Mesodermal cell (in vitro differentiated cells): ENCODE data around the gene PPM1D.

Source experiments
- H3K27ac ChIP-seq: 2 replicates; pipeline ENCODE4 v1.7.0; 2013; ENCODE audit warnings: mild to moderate bottlenecking, low read depth, low read length, moderate library complexity; ENCODE audit not compliant: severe bottlenecking
- H3K36me3 ChIP-seq: 2 replicates; pipeline ENCODE4 v1.7.1; 2013; ENCODE audit warnings: mild to moderate bottlenecking, low read length, moderate library complexity; ENCODE audit not compliant: control insufficient read depth, insufficient read depth
- H3K4me1 ChIP-seq: one replicate; pipeline ENCODE4 v1.7.1; 2013; ENCODE audit warnings: mild to moderate bottlenecking, low read length; ENCODE audit not compliant: insufficient read depth, control insufficient read depth, poor library complexity, severe bottlenecking
- H3K4me3 ChIP-seq: 2 replicates; pipeline ENCODE4 v1.7.0; 2013; ENCODE audit warnings: low read length, control low read depth, mild to moderate bottlenecking; ENCODE audit not compliant: insufficient read depth, poor library complexity, severe bottlenecking; ENCODE audit errors: extremely low read depth
- H3K9me3 ChIP-seq: 2 replicates; pipeline ENCODE4 v1.7.1; 2013; ENCODE audit warnings: mild to moderate bottlenecking, low read length, moderate library complexity; ENCODE audit not compliant: control insufficient read depth
- WGBS, 2 experiments: methylation state at CpG; one replicate each; pipeline ENCODE4 v1.1.5; 2013; ENCODE audit warnings: missing lambda C conversion rate in 2 of 2; ENCODE audit not compliant: insufficient coverage in 2 of 2; 5-methylcytosine and 5-hydroxymethylcytosine counted together

Gene PPM1D

GRCh38 chr17:60618854-60619526, 19.0 kb downstream of the PPM1D start:
- Histone ChIP-seq H3K9me3 (no peaks in the 10 kb centered on the region), H3K4me3 (no peak overlapping the region), H3K27ac (no peak overlapping the region), H3K4me1 (peaks cover 12% of the 10 kb centered on the region), H3K36me3 (peaks cover 18% of the 10 kb centered on the region)
- WGBS, 2 experiments: no CpG with 5 or more reads among the region's 3 CpGs

DNA sequence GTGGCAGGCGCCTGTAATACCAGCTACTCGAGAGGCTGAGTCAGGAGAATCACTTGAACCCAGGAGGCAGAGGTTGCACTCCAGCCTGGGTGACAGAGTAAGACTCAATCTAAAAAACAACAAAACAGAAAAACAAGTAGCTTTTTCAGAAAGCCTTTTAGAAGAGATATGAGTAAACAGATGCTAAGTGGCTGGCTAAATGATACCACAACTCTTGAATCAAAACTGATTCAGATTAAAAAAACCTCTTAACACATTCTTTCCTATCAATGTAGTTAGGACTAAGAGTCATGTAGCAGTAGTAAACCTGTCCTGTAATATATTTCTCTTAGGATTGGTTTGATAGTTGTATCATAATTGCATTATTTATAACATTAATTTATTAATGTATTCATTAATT, 23.0 kb downstream of the PPM1D start:
- H3K4me3 ChIP-seq: no peak overlapping the region
- H3K4me1 ChIP-seq: peaks cover 6% of the 10 kb centered on the region
- no peak overlapping the region for H3K27ac ChIP-seq
- peaks cover 24% of the 10 kb centered on the region for H3K36me3 ChIP-seq
- no peaks in the 10 kb centered on the region for H3K9me3 ChIP-seq
- WGBS, 2 experiments: 100% methylated on average over 1 to 2 of the region's 2 CpGs

GRCh38 chr17:60623415-60623814, 23.4 kb downstream of the PPM1D start:
- WGBS, 2 experiments: 97 to 98% methylated on average over 5 to 6 of the region's 9 CpGs
- no peak overlapping the region for H3K4me3 ChIP-seq
- peaks cover 24% of the 10 kb centered on the region for H3K36me3 ChIP-seq
- peaks cover 4% of the 10 kb centered on the region for H3K4me1 ChIP-seq
- H3K9me3 ChIP-seq: no peaks in the 10 kb centered on the region
- no peak overlapping the region for H3K27ac ChIP-seq

DNA sequence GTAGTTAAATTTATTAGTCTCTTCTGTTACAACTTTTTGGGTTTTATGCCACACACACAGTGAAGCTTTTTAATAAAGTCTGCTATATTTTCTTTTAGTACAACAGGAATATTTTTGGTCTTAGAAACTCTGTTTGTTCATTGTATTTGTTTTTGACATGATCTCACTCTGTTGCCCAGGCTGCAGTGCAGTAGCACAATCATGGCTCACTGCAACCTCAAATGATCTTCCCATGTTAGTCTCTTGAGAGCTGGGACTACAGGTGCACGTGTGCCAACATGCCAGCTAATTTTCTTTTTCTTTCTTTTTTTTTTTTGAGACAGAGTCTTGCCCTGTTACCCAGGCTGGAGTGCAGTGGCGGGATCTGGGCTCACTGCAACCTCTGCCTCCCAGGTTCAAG, 27.1 kb downstream of the PPM1D start:
- Histone ChIP-seq H3K4me1 (no peaks in the 10 kb centered on the region), H3K27ac (no peak overlapping the region), H3K4me3 (no peak overlapping the region), H3K9me3 (no peaks in the 10 kb centered on the region), H3K36me3 (peaks cover 39% of the 10 kb centered on the region)
- 100% methylated on average over 2 of the region's 2 CpGs; no CpG with 5 or more reads in 1 of the 2 experiments for WGBS, 2 experiments

DNA sequence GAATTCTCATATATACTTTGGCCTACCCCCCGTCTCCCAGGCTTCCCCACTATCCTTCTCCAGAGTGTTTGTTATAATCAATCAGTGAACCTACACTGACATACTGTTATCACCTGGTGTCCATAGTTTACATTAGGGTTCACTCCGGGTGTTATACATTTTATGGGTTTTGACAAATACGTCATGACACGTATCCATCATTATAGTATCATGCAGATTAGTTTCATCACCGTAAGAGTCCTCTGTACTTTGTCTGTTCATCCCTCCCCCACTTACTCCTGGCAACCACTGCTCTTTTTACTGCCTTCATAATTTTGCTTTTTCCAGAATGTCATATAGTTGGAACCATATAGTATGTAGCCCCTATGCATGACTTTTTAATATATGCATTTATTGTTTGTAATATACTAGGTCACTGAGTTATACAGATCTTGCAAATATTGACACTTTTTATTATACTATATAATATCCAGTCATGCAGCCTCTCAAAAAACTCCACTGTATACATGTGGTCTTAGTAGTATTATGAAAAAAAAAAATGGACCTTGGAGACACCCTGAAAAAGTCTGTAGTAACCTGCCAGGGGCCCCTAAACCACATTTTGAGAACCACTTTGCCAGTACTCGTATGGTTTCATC, 28.4 kb downstream of the PPM1D start:
- 100% methylated on average over 3 to 4 of the region's 6 CpGs for WGBS, 2 experiments

GRCh38 chr17:60629120-60629519, 29.1 kb downstream of the PPM1D start:
- WGBS, 2 experiments: 96 to 100% methylated on average over 2 of the region's 2 CpGs
- H3K27ac ChIP-seq: no peak overlapping the region
- H3K36me3 ChIP-seq: peaks cover 52% of the 10 kb centered on the region

More for the DNA sequence above, 28.4 kb downstream of the PPM1D start:
- Histone ChIP-seq H3K4me3 (no peak overlapping the region), H3K36me3 (peaks cover 48% of the 10 kb centered on the region), H3K9me3 (no peaks in the 10 kb centered on the region), H3K4me1 (no peaks in the 10 kb centered on the region), H3K27ac (no peak overlapping the region)

GRCh38 chr17:60630352-60630751, 30.4 kb downstream of the PPM1D start:
- Histone ChIP-seq H3K36me3 (peaks cover 56% of the 10 kb centered on the region), H3K9me3 (no peaks in the 10 kb centered on the region), H3K4me1 (no peaks in the 10 kb centered on the region), H3K4me3 (no peak overlapping the region), H3K27ac (no peak overlapping the region)
- WGBS, 2 experiments: 100% methylated on average over 2 of the region's 5 CpGs; no CpG with 5 or more reads in 1 of the 2 experiments

More at GRCh38 chr17:60629120-60629519, 29.1 kb downstream of the PPM1D start:
- no peaks in the 10 kb centered on the region for H3K4me1 ChIP-seq
- no peaks in the 10 kb centered on the region for H3K9me3 ChIP-seq
- H3K4me3 ChIP-seq: no peak overlapping the region

DNA sequence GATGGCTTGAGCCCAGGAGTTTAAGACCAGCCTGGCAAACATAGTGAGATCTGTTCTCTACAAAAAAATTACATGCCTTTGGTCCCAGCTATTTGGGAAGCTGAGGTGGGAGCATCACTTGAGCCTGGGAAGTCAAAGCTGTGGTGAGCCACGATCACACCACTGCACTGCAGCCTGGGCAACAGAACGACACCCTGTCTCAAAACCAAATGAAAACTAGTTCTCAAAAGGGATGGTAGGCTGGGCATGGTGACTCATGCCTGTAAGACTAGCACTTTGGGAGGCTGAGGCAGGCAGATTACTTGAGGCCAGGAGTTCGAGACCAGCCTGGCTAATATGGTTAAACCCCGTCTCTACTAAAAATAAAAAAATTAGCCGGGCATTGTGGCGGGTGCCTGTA, 31.1 kb downstream of the PPM1D start:
- H3K4me1 ChIP-seq: no peaks in the 10 kb centered on the region
- no peak overlapping the region for H3K27ac ChIP-seq
- H3K36me3 ChIP-seq: peaks cover 56% of the 10 kb centered on the region
- no peaks in the 10 kb centered on the region for H3K9me3 ChIP-seq
- WGBS, 2 experiments: 90 to 97% methylated on average over 6 of the region's 6 CpGs
- H3K4me3 ChIP-seq: no peak overlapping the region

- no peaks in the 10 kb centered on the region for H3K9me3 ChIP-seq
- no peak overlapping the region for H3K27ac ChIP-seq
- no peak overlapping the region for H3K4me3 ChIP-seq
- no peaks in the 10 kb centered on the region for H3K4me1 ChIP-seq
- H3K36me3 ChIP-seq: peaks cover 72% of the 10 kb centered on the region
- WGBS, 2 experiments: 92 to 96% methylated on average over 2 of the region's 2 CpGs
These were observed 37.7 kb downstream of the PPM1D start for GRCh38 chr17:60637683-60638082.

- 67 to 79% methylated on average over 4 of the region's 4 CpGs for WGBS, 2 experiments
- Histone ChIP-seq H3K4me1 (no peaks in the 10 kb centered on the region), H3K36me3 (peaks cover 69% of the 10 kb centered on the region), H3K27ac (no peak overlapping the region), H3K9me3 (no peaks in the 10 kb centered on the region), H3K4me3 (no peak overlapping the region)
These were observed 39.0 kb downstream of the PPM1D start for GRCh38 chr17:60639019-60639330.

GRCh38 chr17:60640503-60640902, 40.5 kb downstream of the PPM1D start:
- peaks cover 64% of the 10 kb centered on the region for H3K36me3 ChIP-seq
- WGBS, 2 experiments: 80% methylated on average over 1 of the region's 2 CpGs; no CpG with 5 or more reads in 1 of the 2 experiments
- no peaks in the 10 kb centered on the region for H3K9me3 ChIP-seq
- no peak overlapping the region for H3K27ac ChIP-seq
- no peaks in the 10 kb centered on the region for H3K4me1 ChIP-seq
- no peak overlapping the region for H3K4me3 ChIP-seq
